Measurements from ENCODE around the gene CHSY1. TPM values are rescaled to one million over a fixed set of nuclear protein-coding genes. Genes with fewer than 3 reads are reported as not detected.
A peak's percentile ranks its signal among the peaks of the same experiment; 100 is the strongest.

Gene CHSY1
- total and polyA plus RNA-seq, 2 of the 13 experiments (the other 11 are each of a cell fraction or from before 2014, with no cell fraction given) = 13.3 to 13.7 TPM

- BruUV-seq (replicated peaks) = no TSS peak
- H2AFZ ChIP-seq (ENCODE audit: low read length) = no peak overlapping the region
- in situ Hi-C loops (cut with HindIII; ENCODE audit: extremely low pct_ligation_motif_present, low pct_unique_long_range_greater_than_20kb) (no loop called here), intact Hi-C loops (cut with micrococcal nuclease; ENCODE audit: unreplicated experiment) (no loop called here)
- ATAC-seq = no peak
- ChIA-PET CTCF (ENCODE audit: low intra/inter-chr PET ratio, low total read pairs) (no interaction called here), POLR2A (no interaction called here)
- 100% methylated on average over 5 of the region's 5 CpGs for WGBS (ENCODE audit: low lambda C conversion rate)
- H4K20me1 ChIP-seq (ENCODE audit: insufficient read depth, low read length) = peaks cover 7% of the 10 kb centered on the region; the same call in 1 of the 2 replicates
- H3K9me3 ChIP-seq (ENCODE audit: low read length) = no peaks in the 10 kb centered on the region
- H3K4me1 ChIP-seq (ENCODE audit: insufficient read depth, low read length) = peaks cover 6% of the 10 kb centered on the region; the same call in 1 of the 2 replicates
- no peaks in the 10 kb centered on the region for H3K27me3 ChIP-seq (ENCODE audit: control insufficient read depth in 1 of 2, insufficient read depth in 2 of 2, low read length in 2 of 2)
- peaks cover 60% of the 10 kb centered on the region for H3K79me2 ChIP-seq (ENCODE audit: insufficient read depth, low read length)
- TF ChIP-seq ESRRA (CRISPR knock-in tag; IDR thresholded peaks at IDR 0.05; ENCODE audit: low read depth) = no peak
- no peak for TF ChIP-seq ZNF12 (CRISPR knock-in tag; IDR thresholded peaks at IDR 0.05)
- peak; percentile 38; the same call in 1 of the 2 replicates for TF ChIP-seq CEBPB (IDR thresholded peaks at IDR 0.05; ENCODE audit: borderline replicate concordance, low read depth, low read length)
- no peak for TF ChIP-seq ZNF564 (CRISPR knock-in tag; IDR thresholded peaks at IDR 0.05)
- TF ChIP-seq ATF7-NPFF (CRISPR knock-in tag; IDR thresholded peaks at IDR 0.05; ENCODE audit: low read depth) = no peak
- TF ChIP-seq ZNF331 (CRISPR knock-in tag; IDR thresholded peaks at IDR 0.05) = no peak
- TF ChIP-seq ZNF30 (CRISPR knock-in tag; IDR thresholded peaks at IDR 0.05) = no peak
- DNase-seq (ENCODE audit: low spot score) = no peak
- no peak overlapping the region for H3K9ac ChIP-seq (ENCODE audit: insufficient read depth, low read depth, low read length)
- no peak for FAIRE-seq
- no peak overlapping the region for H3K4me2 ChIP-seq (ENCODE audit: low read depth, low read length)
- H3K4me3 ChIP-seq (replicated peaks in 1 of 3; ENCODE audit: insufficient read depth in 1 of 3, low read depth in 2 of 3, low read length in 3 of 3) = no peak overlapping the region
- peaks cover 8 to 40% of the 10 kb centered on the region in 2 experiments; a peak in 4 of 5 replicates for H3K36me3 ChIP-seq (replicated peaks in 1 of 2; ENCODE audit: control insufficient read depth in 1 of 2, insufficient read depth in 2 of 2, low read length in 2 of 2)
- H3K27ac ChIP-seq (ENCODE audit: extremely low read length, insufficient read depth, low read length) = no peak overlapping the region
Measured at GRCh38 chr15:101233651-101234280, 18.1 kb downstream of the CHSY1 start.

- no peaks in the 10 kb centered on the region for H3K9me3 ChIP-seq (ENCODE audit: low read length)
- no peak overlapping the region for H3K27ac ChIP-seq (ENCODE audit: extremely low read length, insufficient read depth, low read length)
- no peak overlapping the region for H3K4me2 ChIP-seq (ENCODE audit: low read depth, low read length)
- peaks cover 8 to 40% of the 10 kb centered on the region in 2 experiments; a peak in 4 of 5 replicates for H3K36me3 ChIP-seq (replicated peaks in 1 of 2; ENCODE audit: control insufficient read depth in 1 of 2, insufficient read depth in 2 of 2, low read length in 2 of 2)
- no peaks in the 10 kb centered on the region for H3K27me3 ChIP-seq (ENCODE audit: control insufficient read depth in 1 of 2, insufficient read depth in 2 of 2, low read length in 2 of 2)
- intact Hi-C loops (cut with micrococcal nuclease; ENCODE audit: unreplicated experiment) (loop anchor here (1.0 kb wide), 1 partner anchor 9 kb away; no protein-coding TSS in a partner anchor), in situ Hi-C loops (cut with HindIII; ENCODE audit: extremely low pct_ligation_motif_present, low pct_unique_long_range_greater_than_20kb) (no loop called here)
- H3K79me2 ChIP-seq (ENCODE audit: insufficient read depth, low read length) = peaks cover 60% of the 10 kb centered on the region
- DNase-seq (ENCODE audit: low spot score) = no peak
- ChIA-PET POLR2A (no interaction called here), CTCF (ENCODE audit: low intra/inter-chr PET ratio, low total read pairs) (no interaction called here)
- ATAC-seq = no peak
- H3K9ac ChIP-seq (ENCODE audit: insufficient read depth, low read depth, low read length) = no peak overlapping the region
- no peak overlapping the region for H3K4me3 ChIP-seq (replicated peaks in 1 of 3; ENCODE audit: insufficient read depth in 1 of 3, low read depth in 2 of 3, low read length in 3 of 3)
- WGBS (ENCODE audit: low lambda C conversion rate) = 93% methylated on average over 5 of the region's 5 CpGs
- no peak for FAIRE-seq
- no peaks in the 10 kb centered on the region for H3K4me1 ChIP-seq (ENCODE audit: insufficient read depth, low read length)
- no peak overlapping the region for H2AFZ ChIP-seq (ENCODE audit: low read length)
- H4K20me1 ChIP-seq (ENCODE audit: insufficient read depth, low read length) = peaks cover 7% of the 10 kb centered on the region; the same call in 1 of the 2 replicates
- no TSS peak for BruUV-seq (replicated peaks)
- TF ChIP-seq MYNN (CRISPR knock-in tag; IDR thresholded peaks at IDR 0.05; ENCODE audit: low read depth) (no peak), PHF20 (CRISPR knock-in tag; IDR thresholded peaks at IDR 0.05) (no peak), KIAA2018 (CRISPR knock-in tag; IDR thresholded peaks at IDR 0.05; ENCODE audit: borderline replicate concordance) (no peak), ZSCAN22 (CRISPR knock-in tag; IDR thresholded peaks at IDR 0.05) (no peak)
Measured at GRCh38 chr15:101232677-101233076, 19.2 kb downstream of the CHSY1 start.

Data from HepG2 (cell line).